Astrocyte of the spinal cord (primary cell): Measurements from ENCODE around the gene COX6B1.

ENCODE experiments used
- DNase-seq: peaks from one replicate; pipeline ENCODE4 v3.0.0; 2011; ENCODE audit warnings: low read depth, low spot score
- H3K4me3 ChIP-seq: 2 replicates; pipeline ENCODE4 v1.5.1; 2011; ENCODE audit warnings: low read depth, mild to moderate bottlenecking, low read length, moderate library complexity
- in situ Hi-C: cut with HindIII; loops from 2 replicates; pipeline ENCODE4 v1.10.0; 2017; ENCODE audit warnings: low sequenced_read_pairs
- TF ChIP-seq, protein P1 (sequence below): IDR thresholded peaks from 2 replicates; pipeline ENCODE4 v1.5.1; 2012; ENCODE audit warnings: low read depth, mild to moderate bottlenecking, low read length, inconsistent platforms

Gene COX6B1

DNA sequence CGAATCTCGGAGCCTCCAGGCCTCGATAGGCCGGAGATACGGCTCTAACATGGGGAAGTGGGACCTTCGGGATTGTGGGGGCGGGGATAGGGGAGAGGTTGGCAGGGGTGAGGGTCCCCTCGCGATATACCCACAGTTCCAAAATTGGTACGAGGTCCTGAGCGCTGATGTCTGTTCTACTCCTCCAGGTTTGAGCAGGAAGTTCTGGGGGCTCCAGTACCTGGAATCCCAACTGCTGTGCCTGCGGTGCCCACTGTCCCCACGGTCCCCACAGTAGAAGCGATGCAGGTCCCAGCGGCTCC, 18.8 kb upstream of the COX6B1 start:
- in situ Hi-C loops: no loop called here
- TF ChIP-seq, protein P1, sequence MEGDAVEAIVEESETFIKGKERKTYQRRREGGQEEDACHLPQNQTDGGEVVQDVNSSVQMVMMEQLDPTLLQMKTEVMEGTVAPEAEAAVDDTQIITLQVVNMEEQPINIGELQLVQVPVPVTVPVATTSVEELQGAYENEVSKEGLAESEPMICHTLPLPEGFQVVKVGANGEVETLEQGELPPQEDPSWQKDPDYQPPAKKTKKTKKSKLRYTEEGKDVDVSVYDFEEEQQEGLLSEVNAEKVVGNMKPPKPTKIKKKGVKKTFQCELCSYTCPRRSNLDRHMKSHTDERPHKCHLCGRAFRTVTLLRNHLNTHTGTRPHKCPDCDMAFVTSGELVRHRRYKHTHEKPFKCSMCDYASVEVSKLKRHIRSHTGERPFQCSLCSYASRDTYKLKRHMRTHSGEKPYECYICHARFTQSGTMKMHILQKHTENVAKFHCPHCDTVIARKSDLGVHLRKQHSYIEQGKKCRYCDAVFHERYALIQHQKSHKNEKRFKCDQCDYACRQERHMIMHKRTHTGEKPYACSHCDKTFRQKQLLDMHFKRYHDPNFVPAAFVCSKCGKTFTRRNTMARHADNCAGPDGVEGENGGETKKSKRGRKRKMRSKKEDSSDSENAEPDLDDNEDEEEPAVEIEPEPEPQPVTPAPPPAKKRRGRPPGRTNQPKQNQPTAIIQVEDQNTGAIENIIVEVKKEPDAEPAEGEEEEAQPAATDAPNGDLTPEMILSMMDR: no peak
- no peak for DNase-seq
- peak overlapping the region; percentile 95 for H3K4me3 ChIP-seq

DNA sequence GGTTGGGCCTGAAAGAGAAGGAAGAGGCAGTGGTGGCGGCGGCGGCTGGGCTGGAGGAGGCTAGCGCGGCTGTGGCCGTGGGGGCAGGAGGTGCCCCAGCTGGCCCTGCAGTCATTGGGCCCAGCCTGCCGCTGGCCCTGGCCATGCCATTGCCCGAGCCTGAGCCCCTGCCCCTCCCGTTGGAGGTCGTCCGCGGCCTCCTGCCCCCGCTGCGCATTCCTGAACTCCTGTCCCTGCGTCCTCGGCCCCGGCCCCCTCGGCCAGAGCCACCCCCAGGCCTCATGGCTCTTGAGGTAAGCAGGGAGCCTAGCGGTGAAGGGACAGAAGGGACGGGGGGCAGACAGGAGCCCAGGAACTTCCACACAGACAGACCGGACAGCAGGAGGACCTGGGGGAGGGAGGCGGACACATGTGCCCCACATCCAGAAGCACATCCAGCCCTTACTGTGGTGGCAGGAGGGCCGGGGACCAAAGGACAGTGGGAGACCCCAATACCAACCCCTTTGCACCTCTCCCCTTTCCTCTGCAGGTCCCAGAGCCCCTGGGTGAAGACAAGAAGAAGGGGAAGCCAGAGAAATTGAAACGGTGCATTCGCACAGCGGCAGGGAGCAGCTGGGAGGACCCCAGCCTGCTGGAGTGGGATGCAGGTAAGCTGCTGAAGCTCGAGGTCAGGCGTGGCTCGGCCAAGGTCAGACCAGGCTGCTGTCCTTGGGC, 14.2 kb upstream of the COX6B1 start:
- in situ Hi-C loops: no loop called here
- TF ChIP-seq, protein P1: no peak
- no peak overlapping the region for H3K4me3 ChIP-seq
- DNase-seq: no peak

DNA sequence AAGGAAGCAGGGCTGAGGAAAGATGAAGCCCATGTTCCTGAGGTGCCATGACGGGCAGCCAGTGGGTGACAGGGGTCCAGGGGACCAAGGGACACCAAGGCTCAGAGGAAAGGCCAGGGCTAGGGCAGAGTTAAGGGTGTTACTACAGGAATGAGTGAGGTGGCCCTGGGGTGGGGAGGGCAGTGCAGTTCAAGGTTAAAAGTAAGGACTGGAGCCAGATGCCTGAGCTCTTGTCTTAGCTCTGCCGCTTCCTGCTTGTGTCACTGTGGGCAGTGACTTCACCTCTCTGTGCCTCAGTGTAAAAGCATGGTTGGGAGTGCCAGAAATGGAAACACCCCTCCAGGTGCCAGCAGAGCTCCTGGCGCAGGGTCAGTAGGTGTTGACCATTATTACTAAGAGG, 11.5 kb upstream of the COX6B1 start:
- in situ Hi-C loops: no loop called here
- no peak overlapping the region for H3K4me3 ChIP-seq
- DNase-seq: no peak
- TF ChIP-seq, protein P1: no peak

DNA sequence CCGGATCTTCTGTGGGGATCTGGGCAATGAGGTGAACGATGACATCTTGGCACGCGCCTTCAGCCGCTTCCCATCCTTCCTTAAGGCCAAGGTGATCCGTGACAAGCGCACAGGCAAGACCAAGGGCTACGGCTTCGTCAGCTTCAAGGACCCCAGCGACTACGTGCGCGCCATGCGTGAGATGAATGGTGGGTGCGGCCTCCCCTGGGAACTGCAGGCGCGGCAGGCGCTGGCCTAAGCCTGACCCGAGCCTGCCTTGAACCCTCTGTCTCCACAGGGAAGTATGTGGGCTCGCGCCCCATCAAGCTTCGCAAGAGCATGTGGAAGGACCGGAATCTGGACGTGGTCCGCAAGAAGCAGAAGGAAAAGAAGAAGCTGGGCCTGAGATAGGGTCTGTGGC, 11.0 kb upstream of the COX6B1 start:
- no peak overlapping the region for H3K4me3 ChIP-seq
- no peak for DNase-seq
- in situ Hi-C loops: no loop called here
- TF ChIP-seq, protein P1: no peak

DNA sequence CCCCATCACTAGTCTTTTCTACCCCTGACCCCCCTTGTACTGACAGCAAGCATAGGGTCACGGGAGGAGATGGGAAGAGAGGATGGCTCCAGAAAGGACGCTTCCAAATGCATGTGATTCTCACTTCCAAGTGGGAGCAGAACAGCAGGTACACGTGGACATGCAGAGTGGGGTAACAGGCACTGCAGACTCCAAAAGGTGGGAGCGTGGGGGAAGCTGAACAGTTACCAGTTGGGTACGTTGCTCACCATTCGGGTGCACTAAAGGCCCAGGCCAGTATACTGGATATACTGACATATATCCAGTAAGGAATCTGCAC, 8.8 kb upstream of the COX6B1 start:
- TF ChIP-seq, protein P1: no peak
- in situ Hi-C loops: no loop called here
- no peak for DNase-seq
- no peak overlapping the region for H3K4me3 ChIP-seq

DNA sequence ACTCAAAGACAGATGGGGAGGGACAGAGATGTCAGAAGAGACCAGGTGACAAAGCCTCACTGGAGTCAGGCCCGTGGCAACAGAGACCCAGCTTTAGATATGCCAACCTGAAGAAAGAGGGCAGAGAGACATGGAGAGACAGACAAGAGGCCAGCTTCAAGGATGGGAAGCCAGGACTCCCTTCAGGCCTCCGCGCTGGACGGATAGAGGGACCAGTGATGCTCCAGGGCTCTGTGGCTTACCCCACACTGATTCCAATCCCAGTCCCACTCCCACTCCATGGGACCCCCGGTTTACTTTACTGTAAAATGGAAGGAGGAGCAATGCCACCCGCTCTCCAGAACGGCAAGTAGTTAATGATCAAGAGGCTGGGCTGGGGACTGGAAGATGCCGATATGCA, 8.3 kb upstream of the COX6B1 start:
- TF ChIP-seq, protein P1: no peak
- in situ Hi-C loops: no loop called here
- DNase-seq: no peak
- no peak overlapping the region for H3K4me3 ChIP-seq

DNA sequence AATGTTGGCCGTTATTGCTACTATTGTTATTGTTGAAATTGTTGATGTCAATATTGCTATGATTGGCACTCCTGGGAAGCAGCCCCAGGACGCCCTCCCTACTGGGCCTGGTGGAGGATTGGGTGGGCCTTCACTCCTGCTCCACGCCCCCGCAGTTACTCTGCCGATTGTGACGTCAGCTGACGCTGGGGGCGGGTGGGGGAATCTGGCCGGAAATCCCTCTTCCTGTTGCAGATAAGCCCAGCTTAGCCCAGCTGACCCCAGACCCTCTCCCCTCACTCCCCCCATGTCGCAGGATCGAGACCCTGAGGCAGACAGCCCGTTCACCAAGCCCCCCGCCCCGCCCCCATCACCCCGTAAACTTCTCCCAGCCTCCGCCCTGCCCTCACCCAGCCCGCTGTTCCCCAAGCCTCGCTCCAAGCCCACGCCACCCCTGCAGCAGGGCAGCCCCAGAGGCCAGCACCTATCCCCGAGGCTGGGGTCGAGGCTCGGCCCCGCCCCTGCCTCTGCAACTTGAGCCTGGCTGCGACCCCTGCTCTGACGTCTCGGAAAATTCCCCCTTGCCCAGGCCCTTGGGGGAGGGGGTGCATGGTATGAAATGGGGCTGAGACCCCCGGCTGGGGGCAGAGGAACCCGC, 6.5 kb upstream of the COX6B1 start, which contains the start of gene ETV2:
ETV2 (plus strand) TSS at position 231 of the 637 bp plus-strand sequence. CDS start 716 bp downstream, outside the sequence.
- TF ChIP-seq, protein P1: no peak
- H3K4me3 ChIP-seq: no peak within 1 kb of the TSS
- no peak for DNase-seq
- in situ Hi-C loops: no loop called here
